ENCODE results near the gene CYBA. TPM values are rescaled to one million over a fixed set of nuclear protein-coding genes. Genes with fewer than 3 reads are reported as not detected.

The CYBA gene
- polyA plus RNA-seq, 4 donors = 89.6 to 180 (median 148) TPM

DNA sequence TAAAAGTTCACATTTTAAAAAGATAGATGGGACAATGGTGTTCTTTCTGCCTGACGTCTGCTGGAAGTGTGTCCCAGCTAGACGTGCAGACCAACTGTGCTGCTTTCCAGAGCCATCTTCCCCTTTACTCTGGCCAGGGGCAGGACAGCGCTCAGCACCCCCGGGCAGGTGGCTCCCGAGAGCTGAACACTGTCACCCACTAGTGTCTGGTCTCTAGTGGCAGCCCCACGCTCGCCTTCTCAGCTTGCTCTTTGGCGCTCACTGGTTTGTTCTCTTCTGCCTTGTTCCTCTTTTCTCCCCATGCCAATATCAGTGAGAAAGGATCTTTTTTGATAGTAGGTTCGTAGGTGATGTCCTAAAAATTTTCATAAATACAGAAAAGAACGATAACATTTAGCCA is 54.9 kb downstream of the CYBA start:
- DNase-seq (ENCODE audit: low read depth in 4 of 4, low spot score in 2 of 4) = no peak

- no peak for DNase-seq (ENCODE audit: low read depth in 4 of 4, low spot score in 2 of 4)
These were observed 55.8 kb downstream of the CYBA start for GRCh38 chr16:88595101-88595500.

DNA sequence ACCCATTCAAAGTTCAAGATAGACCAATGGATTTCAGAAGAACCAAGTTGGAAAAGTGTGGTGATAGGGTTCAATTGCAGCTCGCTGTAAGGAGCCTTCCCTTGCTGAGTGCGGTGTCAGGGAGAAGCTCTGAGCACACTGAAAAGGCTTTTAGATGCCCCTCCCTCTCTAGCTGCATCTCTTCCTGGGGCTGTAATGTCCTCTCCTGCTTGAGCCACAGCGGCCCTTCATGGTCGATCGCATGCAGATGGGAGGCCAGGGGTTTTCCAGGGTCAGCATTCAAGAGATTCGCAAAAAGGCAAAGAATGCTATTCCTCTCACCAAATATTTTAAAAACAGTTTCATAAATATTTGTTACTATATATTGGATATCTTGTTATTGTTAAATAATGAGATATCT is 56.9 kb downstream of the CYBA start:
- DNase-seq (ENCODE audit: low read depth in 4 of 4, low spot score in 2 of 4) = no peak

GRCh38 chr16:88593489-88593888 is 57.4 kb downstream of the CYBA start:
- no peak for DNase-seq (ENCODE audit: low read depth in 4 of 4, low spot score in 2 of 4)

Other genes starting within 250 kb of the CYBA start
- gene ZFPM1, start 197.8 kb downstream of the CYBA start, polyA plus RNA-seq (ENCODE audit: insufficient read length in 4 of 4) = 1 to 10 TPM; 1.9 to 6.7 (median 5.0) TPM
- gene ZC3H18, start 80.7 kb downstream of the CYBA start, polyA plus RNA-seq (ENCODE audit: insufficient read length in 4 of 4) = 10 to 100 TPM; 29.3 to 51.0 (median 44.5) TPM
- gene IL17C, start 12.5 kb downstream of the CYBA start, polyA plus RNA-seq (ENCODE audit: insufficient read length in 4 of 4) = under 1 TPM in 2 of 4 donors, not detected in 2; 0.09 to 0.14 TPM
- 10 to 100 TPM; 24.9 to 41.0 (median 37.7) TPM for gene MVD, start 12.0 kb upstream of the CYBA start, polyA plus RNA-seq (ENCODE audit: insufficient read length in 4 of 4)
- 1 to 10 TPM in 2 of 4 donors, under 1 TPM in 2; 0.32 to 1.3 (median 0.96) TPM for gene SNAI3, start 35.5 kb upstream of the CYBA start, polyA plus RNA-seq (ENCODE audit: insufficient read length in 4 of 4)
- 10 to 100 TPM; 17.0 to 25.4 (median 19.7) TPM for gene RNF166, start 55.4 kb upstream of the CYBA start, polyA plus RNA-seq (ENCODE audit: insufficient read length in 4 of 4)
- 10 to 100 TPM in 3 of 4 donors, 1 to 10 TPM in 1; 9.8 to 17.8 (median 14.4) TPM for gene CTU2, start 55.5 kb upstream of the CYBA start, polyA plus RNA-seq (ENCODE audit: insufficient read length in 4 of 4)
- gene PIEZO1, start 134.2 kb upstream of the CYBA start, polyA plus RNA-seq (ENCODE audit: insufficient read length in 4 of 4) = 10 to 100 TPM; 23.9 to 55.2 (median 44.8) TPM
- 10 to 100 TPM in 3 of 4 donors, 1 to 10 TPM in 1; 9.5 to 26.8 (median 18.8) TPM for gene CDT1, start 152.7 kb upstream of the CYBA start, polyA plus RNA-seq (ENCODE audit: insufficient read length in 4 of 4)
- gene APRT, start 160.9 kb upstream of the CYBA start, polyA plus RNA-seq (ENCODE audit: insufficient read length in 4 of 4) = 100 to 1,000 TPM in 2 of 4 donors, 10 to 100 TPM in 2; 74.9 to 122 (median 104) TPM
- gene GALNS, start 205.9 kb upstream of the CYBA start, polyA plus RNA-seq (ENCODE audit: insufficient read length in 4 of 4) = 10 to 100 TPM; 18.5 to 28.2 (median 25.7) TPM
- 10 to 100 TPM; 76.5 to 85.0 (median 80.5) TPM for gene TRAPPC2L, start 206.1 kb upstream of the CYBA start, polyA plus RNA-seq (ENCODE audit: insufficient read length in 4 of 4)
- under 1 TPM in 1 of 4 donors, not detected in 3; 0.11 TPM for gene PABPN1L, start 215.6 kb upstream of the CYBA start, polyA plus RNA-seq (ENCODE audit: insufficient read length in 4 of 4)

Data from left renal cortex interstitium (tissue), 4 donors.